Stimulated activated CD4-positive, alpha-beta T cell treated with anti-CD3 and anti-CD28 coated beads, Interleukin-12 subunit alpha, Interleukin-12 subunit beta, amount 100 ng/mL, for 4 hours (primary cell): Measurements from ENCODE around the gene CALHM3.

Experiments used
- DNase-seq: peaks from one replicate; pipeline ENCODE4 v3.0.0-alpha.2; 2020

CALHM3 gene

DNA sequence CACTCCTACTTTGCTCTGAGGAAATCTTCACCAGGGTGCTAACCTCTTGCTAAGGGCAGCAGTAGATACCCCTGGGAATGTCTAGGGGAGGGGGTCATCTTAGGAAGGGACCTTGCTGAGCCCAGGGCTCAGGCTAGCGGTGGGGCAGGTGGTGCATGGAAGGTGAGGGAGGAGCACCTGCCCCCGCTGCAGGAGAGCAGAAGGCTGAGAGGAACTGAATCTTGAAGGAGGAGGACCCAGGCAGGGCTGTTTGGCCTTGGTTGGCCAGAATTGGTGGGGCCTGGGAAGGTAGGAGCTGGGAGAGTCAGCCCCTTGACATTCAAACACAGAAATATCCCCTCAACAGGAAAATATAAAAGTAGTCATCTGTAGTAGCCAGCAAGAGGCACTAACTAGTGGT is 7.0 kb downstream of the CALHM3 start:
- no peak for DNase-seq

DNA sequence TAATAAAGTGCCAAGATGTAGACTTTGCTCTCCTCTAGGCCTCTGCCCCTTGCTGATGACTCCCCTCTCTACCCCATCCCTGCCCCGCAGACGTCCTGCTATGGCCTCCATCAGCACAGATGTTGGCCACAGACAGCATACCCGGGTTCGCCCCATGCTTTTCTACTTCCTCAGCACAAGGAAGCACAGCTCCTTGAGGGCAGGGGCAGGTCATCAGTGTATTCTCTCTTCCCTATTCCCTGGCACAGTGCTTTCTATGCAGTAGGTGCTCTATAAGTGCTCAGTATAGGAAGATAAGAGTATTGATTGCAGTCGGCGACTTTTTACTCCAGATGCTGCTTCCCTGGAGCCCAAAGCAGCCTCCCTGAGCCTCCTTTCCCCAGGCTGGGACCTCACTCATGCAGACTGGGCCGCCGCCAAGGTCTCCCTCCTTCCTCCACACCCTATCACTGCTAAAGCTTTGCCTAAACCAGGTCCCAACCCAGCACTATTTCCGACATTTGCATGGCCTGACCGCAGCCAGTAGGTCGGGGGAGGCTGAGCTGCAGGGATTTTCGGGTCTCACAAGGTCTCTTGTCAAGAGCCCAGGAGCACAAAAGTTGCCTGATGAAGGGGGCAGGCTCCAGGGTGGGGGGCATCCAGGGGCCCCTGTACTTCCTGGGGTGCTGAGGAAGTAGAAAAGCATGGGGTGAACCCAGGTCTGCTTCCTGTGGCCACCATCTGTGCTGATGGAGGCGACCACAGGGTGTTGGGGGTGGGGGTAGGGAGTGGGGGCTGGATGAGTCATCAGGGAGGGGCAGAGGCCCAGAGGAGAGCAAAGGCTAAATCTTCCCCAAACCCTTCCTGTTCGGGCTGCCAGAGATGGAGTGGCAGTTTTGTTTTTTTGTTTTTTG is 8.0 kb downstream of the CALHM3 start:
- DNase-seq, result no peak

DNA sequence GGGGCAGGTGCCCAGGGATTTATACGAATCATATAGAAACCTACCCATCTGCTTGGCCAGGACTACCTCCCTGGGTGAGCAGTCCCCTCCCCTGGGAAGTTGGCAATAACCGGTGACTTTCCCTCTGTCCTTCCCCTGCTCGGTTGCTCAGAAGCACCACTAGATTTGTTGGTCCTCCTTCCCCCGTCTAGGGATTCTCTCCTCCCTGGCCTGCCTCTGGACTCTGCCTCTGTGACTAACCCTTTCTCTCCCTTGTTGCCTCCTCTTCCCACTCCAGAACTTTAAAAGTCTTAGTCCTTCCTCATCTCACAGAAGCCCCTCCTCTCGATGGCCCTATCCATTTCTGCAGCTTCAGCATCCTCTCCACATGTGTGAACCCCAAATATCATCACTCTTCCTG is 9.8 kb downstream of the CALHM3 start:
- DNase-seq, result no peak

DNA sequence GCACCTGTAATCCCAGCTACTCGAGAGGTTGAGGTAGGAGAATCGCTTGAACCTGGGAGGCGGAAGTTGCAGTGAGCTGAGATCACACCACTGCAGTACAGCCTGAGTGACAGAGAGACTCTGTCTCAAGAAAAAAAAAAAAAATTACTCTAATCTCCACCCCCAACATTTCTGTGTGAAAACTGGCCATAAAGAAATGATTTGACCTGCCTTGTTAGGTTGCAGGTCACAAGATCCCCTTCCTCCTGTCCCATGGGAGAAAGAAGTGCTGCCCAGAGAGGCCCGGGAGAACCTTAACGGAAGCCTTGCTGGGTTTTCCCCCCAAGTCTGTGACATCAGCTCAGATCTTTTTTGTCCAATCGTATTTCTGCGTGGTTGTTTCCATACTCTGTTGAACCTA is 11.6 kb downstream of the CALHM3 start:
- no peak for DNase-seq

DNA sequence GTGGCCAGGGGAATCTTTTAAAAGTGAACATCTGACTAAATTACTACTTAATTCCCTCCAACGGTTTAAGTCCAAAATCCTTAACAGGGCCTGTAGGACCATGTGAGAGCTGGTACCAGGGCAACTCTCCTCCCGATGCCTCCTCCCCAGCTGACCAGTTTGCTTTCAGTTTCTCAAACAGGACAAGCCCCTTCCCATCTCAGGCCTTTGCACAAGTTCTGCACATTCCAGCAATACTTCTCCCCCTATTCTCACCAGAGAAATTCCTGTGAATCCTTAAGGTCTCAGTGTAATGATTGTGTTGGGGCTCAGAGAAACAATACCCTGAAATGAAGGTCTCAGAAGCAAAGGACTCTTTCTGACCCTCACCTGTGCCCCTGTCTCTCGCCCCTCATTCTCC is 12.3 kb downstream of the CALHM3 start:
- DNase-seq, result no peak

DNA sequence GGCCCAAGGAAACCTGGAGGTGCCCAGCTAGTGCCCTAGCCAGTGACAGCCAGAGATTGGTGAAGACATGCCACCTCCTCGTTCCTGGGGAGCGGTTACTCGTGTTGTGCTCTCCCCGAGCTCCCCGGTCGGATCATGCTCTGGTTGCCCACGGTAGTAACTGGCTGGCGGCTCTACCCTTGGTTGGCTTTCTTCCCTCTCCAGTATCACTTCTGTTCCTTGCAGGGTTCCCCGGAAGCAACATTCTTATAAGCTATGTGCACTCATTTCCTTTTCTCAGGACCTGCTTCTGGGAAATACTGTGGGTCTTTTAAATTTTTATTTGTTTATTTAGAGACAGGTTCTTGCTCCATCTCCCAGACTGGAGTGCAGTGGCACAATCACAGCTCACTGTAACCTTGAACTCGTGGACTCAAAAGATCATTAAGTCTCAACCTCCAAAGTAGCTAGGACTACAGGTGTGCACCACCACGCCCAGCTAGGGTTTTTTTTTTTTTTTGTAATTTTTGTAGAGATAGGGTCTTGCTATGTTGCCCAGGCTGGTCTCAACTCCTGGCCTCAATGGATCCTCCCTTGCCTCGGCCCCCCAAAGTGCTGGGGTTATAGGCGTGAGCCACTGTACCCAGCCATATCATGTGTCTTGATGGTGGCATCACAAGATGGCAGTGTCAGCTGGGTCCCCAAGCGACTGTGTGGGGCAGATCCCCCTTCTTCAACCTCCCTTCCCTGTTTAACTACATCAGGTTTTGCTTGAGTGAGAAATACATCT is 13.4 kb downstream of the CALHM3 start:
- DNase-seq, result no peak

DNA sequence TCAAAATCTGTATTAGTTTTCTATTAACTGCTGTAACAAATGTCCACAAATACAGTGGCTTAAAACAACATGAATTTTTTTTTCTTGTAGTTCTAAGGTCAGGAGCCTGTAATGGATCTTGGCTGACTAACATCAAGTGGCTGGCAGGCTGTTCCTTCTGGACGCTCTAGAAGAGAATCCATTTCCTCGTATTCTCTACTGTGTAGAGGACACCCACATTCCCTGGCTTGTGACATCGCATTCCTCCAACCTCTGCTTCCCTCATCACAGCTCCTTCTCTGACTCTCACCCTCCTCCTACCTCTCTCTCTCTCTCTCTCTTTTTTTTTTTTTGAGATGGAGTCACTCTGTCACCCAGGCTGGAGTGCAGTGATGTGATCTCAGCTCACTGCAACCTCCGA is 15.5 kb downstream of the CALHM3 start:
- no peak for DNase-seq

DNA sequence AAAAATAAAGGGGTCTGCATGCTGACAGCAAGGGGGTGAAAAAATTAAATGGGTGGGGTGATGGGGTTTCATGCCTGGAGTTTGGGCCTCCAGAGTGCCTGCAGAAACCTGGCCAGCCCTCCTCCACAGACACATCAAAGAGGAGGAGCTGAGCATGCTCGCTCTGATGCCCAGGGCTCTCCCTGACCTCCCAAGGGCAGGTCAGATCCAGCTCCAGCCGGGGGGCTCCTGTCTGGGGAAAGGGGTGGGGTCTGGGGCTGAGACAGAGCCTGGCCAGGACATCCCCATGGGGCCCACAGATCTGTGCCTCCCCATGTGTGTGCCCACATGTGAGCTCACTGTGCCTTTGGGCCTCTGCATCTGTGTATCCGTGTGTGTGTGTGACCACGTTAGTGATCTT is 19.4 kb downstream of the CALHM3 start:
- no peak for DNase-seq

DNA sequence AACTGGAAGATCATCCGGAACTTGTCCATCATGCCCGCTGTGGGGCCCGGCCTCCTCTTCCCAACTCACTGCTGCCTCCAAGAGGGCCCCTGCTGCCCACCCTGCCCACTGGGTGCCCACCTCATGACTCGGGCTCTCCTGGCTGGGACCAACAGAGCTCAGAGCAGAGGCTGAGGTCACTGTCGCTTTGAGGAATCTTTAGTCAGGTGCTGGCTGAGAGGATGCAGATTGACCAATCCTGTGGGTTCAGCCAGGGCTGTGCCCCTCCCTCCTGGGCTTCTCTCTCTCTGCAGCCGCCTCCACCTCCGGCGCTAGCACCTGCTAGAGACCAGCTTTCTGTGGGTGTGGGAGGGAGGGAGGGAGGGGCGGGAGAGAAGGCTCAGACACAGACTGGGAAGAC is 20.3 kb downstream of the CALHM3 start, which contains the start of gene CALHM1:
TSS of gene CALHM1 (minus strand) at position 181 of the 400 bp plus-strand sequence. CDS start at position 32, 149 bp downstream.
- no peak for DNase-seq

DNA sequence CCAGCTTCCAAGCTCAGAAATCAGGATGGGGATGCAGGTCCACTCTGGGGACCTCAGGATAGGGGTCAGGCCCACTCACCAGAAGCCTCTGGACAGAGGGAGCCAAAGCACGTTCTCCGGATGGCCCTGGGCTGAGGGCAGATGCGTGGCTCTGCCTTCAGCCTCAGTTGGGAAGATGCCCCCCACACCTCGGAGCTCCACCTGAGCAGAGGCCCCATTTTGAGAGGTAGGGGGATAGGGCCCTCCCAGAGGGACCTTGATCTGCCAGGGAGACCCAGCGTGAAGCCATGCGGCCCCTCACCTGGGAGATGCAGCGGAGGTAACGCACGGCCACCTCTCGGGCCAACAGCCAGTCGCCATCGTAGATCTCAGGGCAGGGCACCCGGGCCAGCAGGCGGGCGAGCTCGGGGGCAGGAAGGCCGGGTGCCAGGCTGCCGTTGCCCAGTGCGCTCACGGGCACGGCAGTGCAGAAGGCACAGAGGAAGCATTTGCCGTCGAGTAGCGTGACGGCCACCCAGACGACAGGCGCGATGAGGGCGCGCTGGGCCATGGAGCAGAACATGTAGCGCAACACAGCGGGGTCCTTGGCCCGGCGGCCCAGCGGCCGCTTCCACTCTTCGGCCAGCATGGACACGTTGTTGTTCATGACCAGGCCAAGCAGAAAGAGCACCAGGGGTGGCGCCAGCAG is 21.0 kb downstream of the CALHM3 start:
- no peak for DNase-seq

DNA sequence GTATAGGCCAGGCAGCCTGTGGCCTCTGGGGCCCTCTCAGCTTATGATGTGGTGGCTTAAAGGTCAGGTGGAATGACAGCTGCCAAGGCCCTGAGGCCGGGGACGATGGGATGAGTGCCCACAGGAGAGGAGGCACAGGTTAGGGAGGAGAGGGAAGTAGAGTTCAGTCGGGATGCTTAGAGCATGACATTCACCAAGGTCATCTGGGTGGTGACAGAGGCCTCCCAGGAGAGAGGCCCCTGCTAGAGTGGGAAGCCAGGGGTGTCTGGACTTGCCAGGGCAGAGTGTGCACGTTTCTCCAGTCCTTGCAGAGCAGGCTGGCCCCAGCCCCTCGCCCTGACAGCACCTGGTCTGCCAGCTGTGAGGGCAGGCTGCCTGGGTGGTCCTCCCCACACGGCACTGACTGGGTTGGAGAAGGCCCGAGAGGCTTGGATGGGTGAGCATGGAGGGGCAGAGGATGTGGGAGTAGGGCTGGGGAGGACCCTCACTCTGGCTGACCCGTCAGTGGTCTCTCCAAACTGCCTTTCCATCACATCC is 21.8 kb downstream of the CALHM3 start:
- no peak for DNase-seq

DNA sequence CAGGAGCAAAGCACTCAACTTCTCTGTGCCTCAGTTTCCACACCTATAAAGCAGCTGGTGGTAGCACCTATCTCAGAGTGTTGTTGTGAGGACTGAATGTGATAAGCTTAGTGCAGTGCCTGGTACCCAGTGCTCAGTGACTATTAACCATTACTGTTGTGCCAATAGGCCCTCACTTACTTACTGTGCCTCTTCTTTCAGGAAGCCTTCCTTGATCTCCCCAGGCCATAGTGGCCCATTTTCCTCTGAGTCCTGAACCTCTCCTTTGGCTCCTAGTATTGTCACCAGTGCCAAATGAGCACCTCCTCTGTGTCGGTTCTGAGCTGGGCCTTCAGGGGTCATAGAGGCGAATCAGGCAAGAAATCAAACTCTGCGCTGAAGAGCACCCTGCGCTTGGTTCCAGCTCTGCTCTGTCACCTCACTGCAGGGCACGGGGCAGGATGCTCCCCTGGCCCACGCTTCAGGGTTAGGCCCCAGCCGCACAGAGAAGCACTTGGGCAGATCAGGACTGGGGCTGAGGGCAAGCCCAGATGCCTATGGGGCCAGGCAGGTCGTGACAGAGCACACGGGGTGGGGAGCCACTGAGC is 22.9 kb downstream of the CALHM3 start:
- no peak for DNase-seq

DNA sequence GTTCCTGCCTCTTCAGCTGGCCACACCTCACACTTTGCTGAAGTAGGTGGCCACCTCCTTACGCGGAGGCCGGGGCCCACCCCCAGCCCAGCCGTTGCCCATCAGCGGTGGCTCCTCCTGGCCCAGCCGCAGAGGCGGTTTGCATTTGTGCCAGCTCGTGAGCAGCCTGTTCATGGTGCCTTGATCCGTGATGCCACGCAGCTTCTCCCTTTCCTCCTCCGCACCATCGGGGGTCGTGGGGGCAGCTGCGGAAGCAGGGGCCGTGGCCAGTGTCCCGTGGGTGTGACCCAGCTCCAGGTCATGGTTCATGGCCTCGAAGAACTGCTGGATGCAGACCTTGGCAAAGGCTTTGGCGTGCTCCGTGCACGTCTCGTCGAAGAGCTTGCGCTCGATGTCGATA is 23.8 kb downstream of the CALHM3 start:
- no peak for DNase-seq

DNA sequence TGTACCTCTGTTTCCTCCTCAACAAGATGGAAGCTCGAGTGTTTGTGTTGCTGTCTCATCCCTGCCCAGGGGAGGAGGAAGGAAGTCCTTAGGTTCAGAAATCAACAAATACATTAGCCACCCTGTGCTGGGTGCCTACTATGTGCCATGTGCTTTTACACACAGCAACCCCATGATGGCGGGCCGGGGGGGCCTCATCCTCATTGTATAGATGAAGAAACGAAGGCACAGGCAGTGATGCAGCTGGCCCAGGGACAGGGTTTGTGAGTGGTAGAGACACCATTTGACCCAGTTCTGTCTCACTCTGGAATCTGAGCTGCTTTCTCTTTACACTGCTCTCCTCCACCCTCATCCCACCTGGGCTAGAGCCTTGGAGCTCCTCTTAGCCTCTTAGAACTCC is 25.0 kb downstream of the CALHM3 start:
- no peak for DNase-seq

DNA sequence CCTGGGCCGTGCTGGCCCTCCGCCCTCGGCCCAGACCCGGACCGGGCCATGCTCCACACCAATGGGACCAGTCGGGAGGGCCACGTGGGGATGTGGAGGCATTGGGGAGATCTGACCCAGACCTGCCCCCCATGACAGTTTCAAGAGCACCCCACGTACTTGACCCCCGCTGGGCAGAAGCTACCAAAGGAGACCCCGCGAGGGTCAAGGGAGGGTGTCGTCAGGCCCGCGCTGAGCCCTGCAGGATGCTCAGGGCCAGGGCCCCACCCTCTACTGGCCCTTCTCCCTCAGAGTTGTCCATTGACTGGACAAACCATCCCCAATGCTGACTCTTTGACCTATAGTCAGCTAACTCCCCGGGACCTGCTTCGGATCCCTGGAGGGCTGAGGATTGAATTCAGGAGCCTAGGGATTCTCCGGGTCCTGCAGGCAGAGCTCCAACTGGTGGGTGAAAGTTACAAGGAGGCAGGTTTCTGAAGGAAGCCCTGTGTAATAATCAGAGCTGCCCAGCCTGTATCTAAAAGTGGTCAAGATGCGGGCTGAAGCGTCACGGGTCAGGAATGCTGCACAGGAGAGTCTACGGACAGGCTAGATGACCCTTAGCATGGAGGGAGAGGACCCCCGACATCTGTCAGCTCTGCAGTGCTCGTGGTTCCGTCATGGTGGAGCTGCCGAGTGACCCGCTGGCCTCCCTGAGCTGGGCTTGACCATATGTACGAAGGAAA is 26.4 kb downstream of the CALHM3 start:
- no peak for DNase-seq

DNA sequence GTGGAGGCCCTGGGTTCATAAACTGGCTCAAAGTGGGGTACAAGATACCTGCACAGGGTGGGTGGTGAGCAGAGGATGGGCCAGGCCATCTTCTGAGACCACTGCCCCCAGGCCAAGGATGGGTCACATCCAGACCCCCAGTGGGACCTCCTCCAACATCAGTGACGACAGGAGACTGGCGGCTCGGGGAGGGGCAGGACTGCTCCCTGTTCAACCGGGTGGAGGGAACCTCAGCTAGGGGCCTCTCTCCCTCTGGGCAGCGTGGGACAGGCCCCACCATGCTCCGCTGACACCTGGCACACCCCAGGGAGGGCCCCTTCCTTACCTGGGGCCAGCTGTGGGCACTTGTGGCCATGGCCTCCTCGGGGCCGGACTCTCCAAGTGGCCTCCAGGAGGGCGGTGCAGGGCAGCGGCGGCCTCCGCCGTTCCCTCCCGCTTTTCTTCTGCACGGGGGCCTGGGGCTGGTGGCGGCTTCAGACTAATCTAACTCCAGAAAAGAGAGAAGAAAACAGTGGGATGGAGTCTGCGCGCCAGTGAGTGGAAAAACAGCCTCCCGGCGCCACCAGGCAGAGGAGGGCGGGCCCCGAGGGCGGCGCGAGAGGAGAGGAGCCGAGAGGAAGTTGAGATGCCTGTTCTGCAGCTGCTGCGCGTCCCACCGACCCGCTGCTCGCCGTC is 27.1 kb downstream of the CALHM3 start, which contains the start of gene CALHM2:
TSS of gene CALHM2 (minus strand) at position 540 of the 675 bp plus-strand sequence. CDS start 2,429 bp downstream, outside the sequence.
- DNase-seq, result peak; percentile 58

DNA sequence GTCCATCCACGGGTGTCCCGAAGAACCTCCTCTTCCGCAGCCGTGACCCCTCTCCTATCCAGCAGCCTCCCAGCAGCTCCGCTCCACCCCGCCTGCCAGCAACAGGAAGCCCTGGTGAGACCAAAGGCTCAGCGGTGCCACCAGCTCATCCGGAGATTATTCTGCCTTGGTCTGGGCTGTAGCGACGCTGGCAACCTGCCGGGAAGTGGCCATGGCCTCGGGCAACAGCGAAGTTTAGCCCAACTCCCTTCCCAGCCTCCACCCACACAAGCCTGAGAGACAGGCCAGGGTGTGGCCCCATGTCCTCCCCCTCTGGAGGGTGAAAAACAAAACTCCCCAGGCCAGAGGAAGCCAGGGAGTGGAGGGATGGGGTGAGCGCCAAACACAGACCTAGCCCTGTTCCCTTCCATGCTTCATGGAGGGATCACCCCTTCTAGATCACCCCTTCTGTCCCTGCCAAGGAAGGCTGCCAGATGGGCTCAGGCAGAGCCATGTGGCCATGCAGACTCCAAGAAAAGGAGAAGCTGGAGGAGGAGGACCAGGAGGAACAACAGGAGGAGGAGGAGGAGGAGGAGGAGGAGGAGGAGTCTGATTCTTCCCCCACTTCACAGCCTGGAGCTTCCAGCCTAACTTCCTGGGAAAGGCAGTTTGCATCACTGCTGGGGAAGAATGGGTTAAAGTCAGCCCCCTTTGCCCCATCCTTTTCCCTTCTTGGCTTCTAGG is 27.8 kb downstream of the CALHM3 start:
- DNase-seq, result peak; percentile 30

DNA sequence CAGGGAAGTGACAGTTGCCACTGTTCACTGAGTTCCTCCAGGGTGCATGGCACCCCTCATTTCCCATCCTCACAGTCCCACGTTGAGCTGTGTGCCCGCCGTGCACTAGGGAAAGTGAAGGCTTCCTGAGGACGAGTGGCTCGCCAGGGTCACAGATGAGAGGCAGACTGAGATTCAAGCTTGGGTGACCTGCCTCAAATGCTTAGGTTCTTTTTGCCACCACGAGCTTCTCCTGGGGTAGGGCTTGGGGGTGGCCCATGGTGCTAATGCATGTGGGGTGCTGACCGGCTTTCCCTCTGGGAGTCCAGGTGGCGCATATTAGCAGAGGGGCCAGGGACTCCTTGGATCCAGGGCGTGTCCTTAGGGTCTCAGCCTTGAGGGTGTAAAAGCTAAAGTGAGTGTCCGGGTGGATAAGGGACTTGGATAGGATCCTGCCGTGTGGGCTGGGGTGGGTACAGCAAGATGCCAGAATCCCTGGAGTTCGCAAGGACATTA is 28.8 kb downstream of the CALHM3 start:
- no peak for DNase-seq

DNA sequence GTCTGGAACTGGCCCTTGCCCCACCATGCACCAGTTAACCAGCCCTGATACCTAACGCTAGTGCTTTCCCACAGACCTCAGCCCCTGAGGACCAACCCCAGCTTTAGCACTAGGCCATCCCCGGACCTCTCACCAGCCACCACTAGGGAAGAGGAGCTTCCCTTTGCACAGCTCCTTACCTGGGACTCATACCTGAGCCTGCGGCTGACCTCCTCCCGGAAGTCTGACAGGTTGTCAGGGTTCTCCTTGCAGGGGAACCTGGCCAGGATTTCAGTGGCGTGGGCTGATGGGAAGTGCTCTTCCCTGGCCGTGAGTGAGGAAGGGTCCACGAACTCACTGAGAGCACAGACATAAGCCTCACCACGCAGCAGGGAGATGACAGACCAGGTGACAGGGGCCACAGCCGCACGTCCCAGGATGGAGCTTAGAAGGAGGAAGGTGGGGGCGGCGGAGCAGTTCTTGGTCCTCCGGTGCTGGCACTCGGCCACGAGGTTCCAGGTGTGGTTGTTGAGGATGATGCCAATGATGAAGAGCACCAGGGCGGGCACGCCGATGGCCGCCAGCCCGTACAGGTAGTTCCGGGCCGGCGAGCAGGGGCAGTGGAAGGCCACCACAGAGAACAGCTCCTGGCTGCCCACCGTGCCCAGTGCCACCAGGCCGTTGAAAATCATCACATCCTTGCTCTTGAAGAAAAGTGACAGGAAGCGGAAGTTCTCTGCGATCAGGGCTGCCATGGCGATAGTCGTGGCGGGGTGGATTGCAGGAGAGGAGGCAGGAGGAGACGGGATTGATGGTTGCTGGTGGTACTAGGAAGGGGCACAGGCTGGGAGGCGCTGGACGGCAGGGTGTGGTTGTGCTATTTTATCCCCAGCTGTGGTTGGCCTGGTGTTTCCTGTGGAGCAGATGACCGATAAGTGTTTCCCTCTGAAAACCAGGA is 29.6 kb downstream of the CALHM3 start:
- DNase-seq, result no peak
